Measurements from ENCODE around the gene CD9.

CD9 gene

DNA sequence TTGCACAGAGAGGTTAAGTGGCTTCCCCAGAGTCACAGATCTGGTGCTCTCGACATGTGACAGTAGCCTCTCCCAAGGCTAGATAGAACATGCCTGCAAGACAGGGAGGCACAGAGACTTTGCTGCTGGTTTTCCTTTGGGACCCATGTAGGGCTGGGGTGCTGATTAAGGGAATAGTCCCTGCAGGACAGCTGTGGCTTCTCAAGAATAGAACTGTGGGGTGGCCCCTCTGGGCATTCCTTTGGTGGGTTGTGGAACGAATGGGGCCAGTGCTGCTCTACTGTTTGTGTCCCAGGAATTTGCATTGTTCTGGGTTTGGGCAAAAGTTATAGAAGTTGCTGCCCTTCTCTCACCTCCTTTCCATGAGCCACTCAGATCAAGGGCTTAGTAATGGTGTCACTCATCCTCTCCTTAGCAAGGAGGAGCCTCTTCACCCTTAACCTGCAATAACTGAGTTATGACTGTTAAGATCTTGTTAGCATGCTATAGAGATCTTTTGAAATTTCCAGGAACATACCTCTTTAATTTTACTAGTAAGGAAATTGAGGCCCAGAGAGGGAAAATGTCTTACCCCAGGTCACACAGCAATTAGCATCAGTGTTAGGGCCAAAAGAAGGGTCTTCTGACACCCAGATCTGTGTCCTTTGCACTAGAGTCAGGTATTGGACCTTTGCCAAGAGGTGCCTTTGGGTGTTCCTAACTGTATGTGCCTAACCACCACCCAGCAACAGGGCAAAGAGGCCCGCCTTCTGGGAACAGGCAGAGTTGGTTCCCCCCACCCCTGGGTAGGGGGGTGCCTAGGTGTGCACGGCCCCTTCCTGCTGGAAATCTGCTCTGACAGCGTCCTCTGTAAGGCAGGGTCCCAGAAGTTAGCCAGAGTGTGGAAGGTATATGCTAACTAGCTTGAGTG lies 31.4 kb downstream of the CD9 start:
- no peak for TF ChIP-seq CTCF (IDR thresholded peaks at IDR 0.05; ENCODE audit: insufficient read depth, low read depth, low read length, missing control alignments)
- no peak overlapping the region for H3K4me3 ChIP-seq (ENCODE audit: low read depth, low read length)
- no peak for DNase-seq (ENCODE audit: low read depth)

- H3K4me3 ChIP-seq (ENCODE audit: low read depth, low read length) = no peak overlapping the region
- TF ChIP-seq CTCF (IDR thresholded peaks at IDR 0.05; ENCODE audit: insufficient read depth, low read depth, low read length, missing control alignments) = no peak
- DNase-seq (ENCODE audit: low read depth) = no peak
Observed at GRCh38 chr12:6233121-6233971, 33.1 kb downstream of the CD9 start.

GRCh38 chr12:6234214-6234613 lies 34.0 kb downstream of the CD9 start:
- DNase-seq (ENCODE audit: low read depth) = no peak
- no peak for TF ChIP-seq CTCF (IDR thresholded peaks at IDR 0.05; ENCODE audit: insufficient read depth, low read depth, low read length, missing control alignments)
- H3K4me3 ChIP-seq (ENCODE audit: low read depth, low read length) = no peak overlapping the region

DNA sequence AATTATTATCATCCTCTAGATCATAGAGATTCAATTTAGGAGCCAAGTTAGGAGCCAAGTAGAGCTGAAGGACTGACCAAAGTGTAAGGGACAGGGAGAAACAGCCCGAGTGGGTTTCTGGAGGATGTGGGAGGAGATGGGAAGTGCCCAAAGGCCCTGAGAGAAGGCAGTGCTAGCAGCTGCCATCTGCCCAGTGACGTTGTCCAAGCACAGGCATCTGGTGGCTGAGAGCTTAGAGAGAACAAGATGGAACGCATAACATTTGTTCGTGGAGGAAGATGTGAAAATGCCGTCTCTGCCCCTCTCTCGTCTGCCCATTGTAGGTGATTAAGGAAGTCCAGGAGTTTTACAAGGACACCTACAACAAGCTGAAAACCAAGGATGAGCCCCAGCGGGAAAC lies 34.7 kb downstream of the CD9 start:
- DNase-seq (ENCODE audit: low read depth) = no peak
- no peak overlapping the region for H3K4me3 ChIP-seq (ENCODE audit: low read depth, low read length)
- TF ChIP-seq CTCF (IDR thresholded peaks at IDR 0.05; ENCODE audit: insufficient read depth, low read depth, low read length, missing control alignments) = no peak

GRCh38 chr12:6235499-6235898 lies 35.3 kb downstream of the CD9 start:
- no peak for TF ChIP-seq CTCF (IDR thresholded peaks at IDR 0.05; ENCODE audit: insufficient read depth, low read depth, low read length, missing control alignments)
- DNase-seq (ENCODE audit: low read depth) = no peak
- no peak overlapping the region for H3K4me3 ChIP-seq (ENCODE audit: low read depth, low read length)

GRCh38 chr12:6235906-6236640 lies 35.9 kb downstream of the CD9 start:
- TF ChIP-seq CTCF (IDR thresholded peaks at IDR 0.05; ENCODE audit: insufficient read depth, low read depth, low read length, missing control alignments) = no peak
- H3K4me3 ChIP-seq (ENCODE audit: low read depth, low read length) = no peak overlapping the region
- DNase-seq (ENCODE audit: low read depth) = no peak

All from GM12865 (cell line).